Central memory CD8-positive, alpha-beta T cell (primary cell): ENCODE measurements around the gene WNT3A.
A peak's percentile ranks its signal among the peaks of the same experiment; 100 is the strongest.

Experiments used
- ATAC-seq: fragments of 150-1000 bp; cut with Tn5 transposase; replicated peaks from 2 replicates; pipeline ENCODE4 v1.10.0; 2022; ENCODE audit warnings: mild to moderate bottlenecking, moderate FRiP score, moderate number of reproducible peaks; ENCODE audit not compliant: poor library complexity, severe bottlenecking; ENCODE audit errors: extremely low read depth
- DNase-seq, 2 donors: peaks; one replicate each; pipeline ENCODE4 v3.0.0; 2021; ENCODE audit warnings: low spot score in 2 of 2
- H3K27ac Mint-ChIP-seq: one replicate; pipeline ENCODE4 v1.8.0; 2022; ENCODE audit warnings: low read depth, mild to moderate bottlenecking, moderate library complexity, mixed read lengths
- H3K27me3 Mint-ChIP-seq: one replicate; pipeline ENCODE4 v1.8.0; 2022; ENCODE audit warnings: mixed read lengths
- H3K36me3 Mint-ChIP-seq: one replicate; pipeline ENCODE4 v1.8.0; 2022; ENCODE audit warnings: mild to moderate bottlenecking, moderate library complexity, mixed read lengths; ENCODE audit not compliant: insufficient read depth
- H3K4me1 Mint-ChIP-seq: one replicate; pipeline ENCODE4 v1.8.0; 2022; ENCODE audit warnings: mixed read lengths
- H3K4me3 Mint-ChIP-seq: one replicate; pipeline ENCODE4 v1.8.0; 2022; ENCODE audit warnings: mild to moderate bottlenecking, moderate library complexity, mixed read lengths
- H3K9me3 Mint-ChIP-seq: one replicate; pipeline ENCODE4 v1.8.0; 2022; ENCODE audit warnings: mixed read lengths

WNT3A gene

DNA sequence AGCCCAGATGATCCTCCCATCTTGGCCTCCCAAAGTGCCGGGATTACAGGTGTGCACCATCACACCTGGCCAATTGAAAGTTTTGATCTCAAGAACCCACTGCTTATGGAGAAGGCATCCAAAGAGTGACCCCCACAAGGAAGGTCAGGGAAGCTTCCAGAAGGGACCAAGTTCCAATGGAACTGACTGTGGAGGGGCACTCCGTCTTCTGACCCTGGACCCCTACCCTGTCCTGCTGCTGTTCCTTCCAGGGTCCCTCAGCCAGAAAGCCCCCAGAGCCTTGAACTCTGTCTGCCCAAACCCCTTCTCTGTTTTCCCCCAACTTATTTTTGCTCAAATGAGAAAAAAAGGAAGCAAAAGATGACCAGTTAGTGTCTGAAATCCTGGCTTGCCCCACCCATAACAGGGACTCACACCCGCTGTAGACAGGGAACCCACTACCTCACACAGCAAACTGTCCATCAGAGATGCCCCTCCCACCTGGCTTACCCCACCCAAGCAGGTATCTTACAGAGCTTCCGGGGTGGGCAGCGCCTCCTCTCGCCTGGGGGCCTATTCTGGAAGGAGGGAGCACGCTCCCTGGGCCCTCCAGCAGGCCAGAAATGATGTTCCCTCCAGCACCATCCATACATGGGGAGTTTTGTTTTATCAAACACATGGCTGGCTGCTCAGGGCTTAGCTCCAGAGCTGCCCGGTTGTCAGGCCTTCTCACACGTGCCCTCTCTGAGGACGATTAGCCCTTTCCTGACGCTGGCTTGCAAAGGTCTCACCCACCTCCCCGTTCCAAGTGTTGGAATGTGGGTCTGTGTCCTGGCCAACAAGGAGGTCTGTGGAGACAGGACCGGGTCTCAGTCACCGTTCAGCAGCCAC, 3.1 kb upstream of the WNT3A start:
- Mint-ChIP-seq H3K36me3 (peaks cover 1% of the 10 kb centered on the region), H3K27ac (no peak overlapping the region), H3K4me1 (peaks cover 2% of the 10 kb centered on the region), H3K4me3 (no peak overlapping the region), H3K9me3 (no peaks in the 10 kb centered on the region), H3K27me3 (peaks cover 88% of the 10 kb centered on the region)
- ATAC-seq: no peak
- DNase-seq: no peak

DNA sequence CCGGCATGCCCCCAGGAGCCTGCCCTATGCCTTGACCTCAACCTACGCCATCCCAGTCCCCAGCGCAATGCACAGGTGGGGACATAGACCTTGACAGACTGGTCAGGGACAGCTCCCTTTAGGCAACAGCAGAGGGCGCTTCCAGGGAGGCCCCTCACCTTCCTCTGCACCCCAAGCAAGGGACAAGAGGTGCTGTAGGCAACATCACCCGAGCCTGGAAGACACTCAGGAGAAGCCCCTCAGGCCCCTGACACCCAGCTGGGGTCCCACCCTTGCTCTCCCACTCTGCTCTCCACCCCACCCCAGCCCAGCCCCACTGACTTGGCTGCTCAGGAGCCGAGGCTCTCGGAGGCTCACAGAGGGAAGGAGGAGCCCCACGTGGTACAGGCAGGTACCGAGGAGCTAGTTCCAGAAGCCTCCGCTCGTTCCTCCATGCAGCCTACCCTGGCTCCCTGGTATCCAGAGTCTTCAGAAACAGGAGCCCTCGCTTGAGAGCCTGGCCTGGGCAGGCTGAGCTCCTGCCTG, 2.4 kb upstream of the WNT3A start:
- ATAC-seq (no peak), DNase-seq (no peak)
- Mint-ChIP-seq H3K4me1 (peaks cover 7% of the 10 kb centered on the region), H3K27ac (no peak overlapping the region), H3K36me3 (peaks cover 1% of the 10 kb centered on the region), H3K4me3 (no peak overlapping the region), H3K27me3 (peaks cover 91% of the 10 kb centered on the region), H3K9me3 (no peaks in the 10 kb centered on the region)

DNA sequence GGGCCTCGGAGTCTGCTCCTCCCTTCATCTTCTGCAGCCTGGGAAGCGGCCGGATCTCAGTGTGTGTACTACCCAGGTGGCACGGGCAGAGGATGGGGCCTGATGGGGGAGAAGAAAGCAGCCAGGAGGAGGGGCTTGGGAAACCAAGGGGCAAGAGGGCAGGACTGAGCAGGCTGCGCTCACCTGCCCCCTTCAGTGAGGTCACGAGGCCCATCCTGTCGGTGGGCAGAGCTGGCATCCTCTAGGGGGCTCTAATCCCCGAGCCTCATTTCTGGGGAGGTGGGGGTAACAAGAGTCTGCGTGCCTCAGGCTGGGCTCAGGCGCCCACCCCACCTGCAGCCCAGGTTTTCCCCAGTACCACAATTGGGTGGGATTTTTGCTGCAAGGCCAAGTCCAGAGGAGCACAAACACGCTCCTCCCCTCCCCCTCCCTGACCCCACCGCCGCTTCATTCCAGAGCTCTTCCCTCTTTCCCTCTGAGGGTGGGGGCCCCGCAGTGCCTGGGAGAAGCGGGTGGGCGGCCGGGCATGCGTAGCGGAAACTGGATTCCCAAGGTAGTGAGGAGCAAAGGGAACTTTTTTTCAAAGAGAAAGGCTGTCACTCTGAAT, 1.8 kb upstream of the WNT3A start:
- Mint-ChIP-seq H3K27ac (no peak overlapping the region), H3K36me3 (peaks cover 1% of the 10 kb centered on the region), H3K4me3 (no peak overlapping the region), H3K27me3 (peaks cover 91% of the 10 kb centered on the region), H3K4me1 (peaks cover 12% of the 10 kb centered on the region), H3K9me3 (no peaks in the 10 kb centered on the region)
- DNase-seq (no peak), ATAC-seq (no peak)

DNA sequence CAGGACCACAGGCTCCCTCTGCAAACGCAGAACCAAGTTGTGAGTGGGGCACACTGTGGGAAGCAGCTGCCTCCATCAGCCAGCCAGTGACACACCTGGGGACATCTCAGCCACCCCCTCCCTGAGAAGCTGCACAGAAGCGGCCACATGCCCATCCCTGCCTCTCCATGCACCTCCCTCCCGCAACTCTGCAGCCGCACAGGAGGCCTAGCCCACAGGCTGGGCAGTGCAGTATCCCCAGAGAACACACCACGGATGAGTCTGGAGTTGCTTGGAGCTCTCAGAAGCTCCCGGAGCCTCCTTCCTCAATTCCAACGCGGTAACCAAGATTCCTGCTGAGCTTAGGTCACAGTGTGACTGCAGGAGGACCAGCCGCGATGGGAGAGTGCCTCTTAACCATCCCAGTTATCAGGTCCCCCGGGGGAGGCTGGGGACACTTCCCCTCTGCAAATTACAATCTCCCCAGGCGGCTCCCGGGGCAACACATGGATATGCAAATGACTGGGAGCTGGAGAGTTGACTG, 1.2 kb upstream of the WNT3A start:
- Mint-ChIP-seq H3K4me1 (peaks cover 12% of the 10 kb centered on the region), H3K27ac (no peak overlapping the region), H3K27me3 (peaks cover 92% of the 10 kb centered on the region), H3K4me3 (no peak overlapping the region), H3K9me3 (no peaks in the 10 kb centered on the region), H3K36me3 (peaks cover 1% of the 10 kb centered on the region)
- no peak for ATAC-seq
- no peak for DNase-seq

DNA sequence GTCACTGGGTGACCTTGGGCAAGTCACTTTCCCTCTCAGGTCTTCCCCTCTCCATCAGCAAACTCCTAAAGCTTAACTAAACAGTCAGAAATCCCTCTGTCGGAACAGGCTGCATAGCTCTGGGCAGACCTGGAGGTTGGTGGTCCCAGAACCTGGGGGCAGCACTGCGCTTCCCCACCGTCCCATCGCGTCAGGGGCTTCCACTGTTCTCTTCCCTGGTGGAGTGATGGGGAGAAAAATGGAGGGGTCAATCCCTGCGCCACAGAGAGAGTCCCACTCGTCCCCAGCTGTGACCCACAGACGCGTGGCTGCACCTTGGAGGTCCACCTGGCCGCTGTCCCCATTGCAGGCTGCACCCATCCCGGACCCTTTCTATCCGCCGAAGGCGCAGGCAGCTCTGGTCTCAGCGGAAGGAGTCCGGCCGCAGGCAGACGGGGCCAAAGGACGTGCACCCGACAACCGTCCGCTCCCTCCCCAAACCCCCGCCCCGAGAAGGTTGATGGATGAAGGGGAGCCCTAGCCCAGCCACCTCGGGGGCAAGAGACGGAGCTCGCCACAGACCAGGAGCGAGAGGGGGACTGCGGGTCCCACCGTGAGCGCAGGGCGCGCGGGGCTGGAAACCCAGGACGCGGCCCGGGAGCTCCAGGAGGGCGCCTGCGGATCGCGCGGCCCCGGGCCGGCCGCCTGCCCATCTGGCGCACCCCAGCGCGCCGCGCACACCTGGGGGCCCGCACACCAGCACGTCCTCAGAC, 588 bp upstream of the WNT3A start:
- Mint-ChIP-seq H3K27ac (no peak overlapping the region), H3K9me3 (no peaks in the 10 kb centered on the region), H3K27me3 (peaks cover 93% of the 10 kb centered on the region), H3K4me3 (no peak overlapping the region), H3K4me1 (peaks cover 12% of the 10 kb centered on the region), H3K36me3 (peaks cover 1% of the 10 kb centered on the region)
- ATAC-seq (no peak), DNase-seq (no peak)

DNA sequence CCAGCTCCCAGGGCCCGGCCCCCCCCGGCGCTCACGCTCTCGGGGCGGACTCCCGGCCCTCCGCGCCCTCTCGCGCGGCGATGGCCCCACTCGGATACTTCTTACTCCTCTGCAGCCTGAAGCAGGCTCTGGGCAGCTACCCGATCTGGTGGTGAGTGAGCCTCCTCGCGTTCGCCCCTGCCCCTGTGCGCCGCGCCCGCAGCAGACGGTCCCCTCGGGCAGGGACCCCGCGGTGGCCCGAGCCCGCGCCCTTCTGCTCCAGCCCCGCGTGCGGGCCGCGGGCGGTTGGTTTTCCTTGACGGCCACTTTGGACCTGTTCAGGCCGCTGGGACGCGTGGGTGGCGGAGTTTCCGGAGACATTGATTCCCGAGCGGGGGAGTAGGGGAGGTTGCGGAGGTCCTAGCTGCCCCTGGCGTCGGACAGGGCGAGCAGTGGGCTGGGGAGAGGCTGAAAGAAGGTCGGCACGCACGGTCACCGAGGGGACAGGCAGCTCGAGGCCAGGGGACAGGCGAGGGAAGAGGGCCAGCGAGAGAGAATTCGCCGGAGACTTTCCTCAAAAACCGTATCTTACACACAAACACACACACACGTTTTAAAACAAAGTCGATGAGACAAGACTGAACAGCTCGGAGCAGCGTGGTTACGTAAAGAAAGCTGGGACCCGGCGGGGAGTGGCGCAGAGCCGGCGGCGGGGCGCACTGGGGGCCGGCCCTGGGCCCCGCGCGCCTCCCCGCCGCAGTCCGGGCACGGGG, 427 bp downstream of the WNT3A start:
- peaks cover 82% of the 10 kb centered on the region for H3K27me3 Mint-ChIP-seq
- DNase-seq: peak in 1 of 2 donors; percentile 3
- H3K4me3 Mint-ChIP-seq: peak overlapping the region; percentile 7
- H3K4me1 Mint-ChIP-seq: peaks cover 12% of the 10 kb centered on the region
- no peak overlapping the region for H3K27ac Mint-ChIP-seq
- peaks cover 1% of the 10 kb centered on the region for H3K36me3 Mint-ChIP-seq
- no peak for ATAC-seq
- H3K9me3 Mint-ChIP-seq: no peaks in the 10 kb centered on the region

DNA sequence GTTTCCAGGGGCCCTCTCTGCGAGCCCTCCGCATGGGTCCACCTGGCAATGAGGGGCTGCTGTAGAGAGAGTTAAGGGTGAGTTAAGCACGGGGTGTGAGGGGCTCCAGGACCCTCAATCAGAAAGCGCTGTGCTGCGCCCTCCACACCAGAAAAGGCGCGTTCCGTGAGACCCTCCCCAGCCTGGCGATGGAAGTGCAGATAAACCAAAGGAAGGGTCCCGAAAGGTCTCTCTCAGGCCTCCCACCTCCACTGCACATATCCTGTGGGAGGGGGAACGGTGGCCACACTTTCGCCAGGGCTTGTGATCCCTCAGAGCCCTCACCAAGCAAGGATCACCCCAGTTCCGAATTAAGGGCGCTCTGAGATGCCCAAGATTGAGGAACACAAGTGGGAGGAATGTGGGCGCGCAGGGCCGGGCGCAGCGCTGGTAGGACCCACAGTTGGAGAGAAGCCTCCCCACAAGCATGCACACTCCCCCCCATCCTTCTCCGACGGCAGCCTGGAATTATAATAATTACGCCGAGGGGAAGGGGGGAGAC, 1.1 kb downstream of the WNT3A start:
- peaks cover 1% of the 10 kb centered on the region for H3K36me3 Mint-ChIP-seq
- H3K27ac Mint-ChIP-seq: no peak overlapping the region
- peak overlapping the region; percentile 40 for H3K4me3 Mint-ChIP-seq
- H3K4me1 Mint-ChIP-seq: peaks cover 12% of the 10 kb centered on the region
- H3K27me3 Mint-ChIP-seq: peaks cover 76% of the 10 kb centered on the region
- DNase-seq: no peak
- ATAC-seq: no peak
- no peaks in the 10 kb centered on the region for H3K9me3 Mint-ChIP-seq

DNA sequence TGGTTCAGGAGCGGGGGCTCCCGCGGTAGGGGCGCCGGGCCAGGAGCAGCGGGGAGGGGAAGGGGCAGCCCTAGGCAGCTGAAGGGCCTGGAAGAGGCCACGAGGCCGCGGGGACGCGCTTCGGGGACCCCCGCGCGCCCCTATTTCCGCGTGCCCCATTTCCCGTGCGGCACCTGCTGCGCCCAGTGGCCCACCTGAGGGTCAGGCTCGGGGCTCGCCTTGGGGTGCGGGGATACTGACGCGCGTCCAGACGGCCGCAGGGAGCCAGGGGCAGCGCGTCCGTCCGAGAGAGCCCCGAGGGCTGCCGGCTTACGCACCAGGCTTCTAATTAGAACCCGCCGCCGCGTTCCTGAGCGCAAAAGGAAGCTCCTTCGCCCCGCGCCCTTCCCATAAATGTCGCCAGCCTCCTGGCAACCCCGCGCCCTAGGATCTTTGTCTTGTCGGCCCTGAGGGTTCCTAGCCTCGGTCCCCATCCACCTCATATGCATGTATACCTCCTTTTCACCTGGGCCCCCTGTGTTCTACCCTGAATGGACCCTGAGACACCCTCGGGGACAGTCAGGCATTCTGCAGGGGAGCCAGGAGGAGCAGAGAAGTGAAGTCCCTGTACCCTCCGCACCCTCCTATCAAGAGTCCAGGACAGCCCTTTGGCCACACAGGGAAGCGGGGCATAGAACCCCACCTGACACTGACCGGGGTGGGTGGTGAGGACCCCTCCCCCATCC, 1.8 kb downstream of the WNT3A start:
- H3K4me1 Mint-ChIP-seq: peaks cover 12% of the 10 kb centered on the region
- peaks cover 69% of the 10 kb centered on the region for H3K27me3 Mint-ChIP-seq
- DNase-seq (no peak), ATAC-seq (no peak)
- H3K27ac Mint-ChIP-seq: no peak overlapping the region
- H3K4me3 Mint-ChIP-seq: peak overlapping the region; percentile 74
- H3K9me3 Mint-ChIP-seq: no peaks in the 10 kb centered on the region
- peaks cover 1% of the 10 kb centered on the region for H3K36me3 Mint-ChIP-seq

DNA sequence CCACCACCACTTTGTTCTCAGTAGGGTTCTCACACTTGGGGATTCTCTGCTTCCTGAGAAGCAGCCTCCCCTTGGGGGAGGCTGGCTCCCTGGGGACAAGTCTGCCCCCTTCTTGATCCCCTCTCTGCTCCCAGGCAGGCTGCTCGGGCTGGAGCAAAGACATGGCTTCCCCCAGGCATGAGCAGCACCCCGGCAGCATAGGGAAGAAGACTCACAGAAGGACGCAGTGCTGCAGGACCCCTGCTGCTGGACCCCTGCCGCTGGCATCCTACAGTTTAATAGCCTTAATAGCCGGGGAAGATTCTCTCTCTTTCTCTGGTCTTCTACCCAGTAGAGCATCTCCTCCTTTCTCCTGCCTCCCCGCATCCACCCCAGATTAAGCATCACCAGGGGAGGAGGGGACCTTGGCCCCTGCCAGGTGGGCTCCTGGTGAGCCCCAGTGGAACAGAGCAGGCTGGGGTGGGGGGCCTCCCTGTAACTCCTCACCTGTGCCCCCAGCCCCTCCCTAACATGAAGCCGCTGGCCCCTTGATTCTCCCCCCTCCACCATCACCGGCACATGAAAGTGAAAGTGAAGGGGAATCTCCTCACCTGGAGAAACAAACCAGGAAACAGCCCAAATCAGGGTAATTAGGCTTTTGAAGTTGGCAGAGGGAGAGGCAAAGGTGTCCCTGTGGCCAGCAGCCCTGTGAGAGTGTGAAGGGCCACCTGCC, 2.5 kb downstream of the WNT3A start:
- ATAC-seq: no peak
- no peak overlapping the region for H3K27ac Mint-ChIP-seq

DNA sequence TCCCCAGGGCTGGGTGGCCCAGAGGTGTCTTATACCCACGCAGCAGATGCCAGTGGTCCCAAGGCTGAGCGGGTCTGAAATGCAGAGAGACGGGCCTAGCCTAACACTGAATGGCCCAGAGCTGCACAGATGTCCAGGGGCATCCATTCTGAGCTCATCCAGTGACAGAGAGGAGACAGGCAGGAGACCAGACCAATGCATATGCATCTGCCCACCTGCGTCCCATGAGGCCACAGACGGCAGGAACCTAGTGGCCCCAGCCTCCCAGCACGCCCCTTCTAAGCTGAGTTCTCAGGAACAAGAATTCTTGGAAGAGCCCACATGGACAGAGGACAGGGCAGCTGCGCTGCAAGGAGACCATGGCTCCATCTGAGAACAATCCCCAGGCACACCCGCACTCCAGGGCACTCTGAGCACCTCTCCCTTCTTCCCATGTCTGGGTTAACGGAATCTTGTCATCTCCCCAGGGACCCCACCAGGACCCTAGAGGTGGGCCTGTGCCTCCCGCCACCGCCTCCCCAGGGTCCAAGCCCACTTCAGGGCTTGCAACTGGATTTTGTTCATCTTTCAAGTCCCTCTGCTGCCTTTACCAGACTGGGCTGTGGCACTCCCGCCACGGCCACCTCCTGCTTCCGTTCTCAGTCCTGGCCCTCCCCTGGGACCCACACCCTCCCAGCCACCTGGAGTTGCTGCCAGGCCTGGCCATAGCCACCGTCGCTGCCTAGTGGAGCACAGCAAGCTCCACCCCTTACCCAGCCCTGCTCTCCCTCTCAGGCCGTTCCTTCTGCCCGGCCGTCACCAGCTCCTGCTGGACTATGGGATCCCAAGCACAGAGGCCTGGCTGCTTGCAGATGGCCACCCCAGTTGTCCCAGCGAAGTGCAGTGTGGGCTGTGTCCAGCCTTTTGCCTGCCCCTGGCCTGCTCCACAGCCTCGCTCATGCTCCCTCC, 3.3 kb downstream of the WNT3A start:
- peaks cover 1% of the 10 kb centered on the region for H3K36me3 Mint-ChIP-seq
- peaks cover 12% of the 10 kb centered on the region for H3K4me1 Mint-ChIP-seq
- H3K4me3 Mint-ChIP-seq: peak overlapping the region; percentile 74
- ATAC-seq: no peak
- no peak for DNase-seq
- H3K27ac Mint-ChIP-seq: no peak overlapping the region
- H3K27me3 Mint-ChIP-seq: peaks cover 54% of the 10 kb centered on the region
- H3K9me3 Mint-ChIP-seq: no peaks in the 10 kb centered on the region

More for the DNA sequence above, 2.5 kb downstream of the WNT3A start:
- Mint-ChIP-seq H3K4me1 (peaks cover 12% of the 10 kb centered on the region), H3K4me3 (peak overlapping the region; percentile 74), H3K27me3 (peaks cover 62% of the 10 kb centered on the region), H3K9me3 (no peaks in the 10 kb centered on the region), H3K36me3 (peaks cover 1% of the 10 kb centered on the region)
- no peak for DNase-seq
